Epithelial cell of proximal tubule (primary cell): ENCODE data around the gene NSD1. TPM values are rescaled to one million over a fixed set of nuclear protein-coding genes. Genes with fewer than 3 reads are reported as not detected.
"Not testable (repeated sequence)": the region's sequence is repeated elsewhere in the genome, so short reads cannot be mapped to it uniquely, and the experiment has no call there.

Experiments
- DNase-seq: peaks from one replicate; pipeline ENCODE4 v3.0.0-alpha.2; 2011; ENCODE audit warnings: low read depth
- H3K4me3 ChIP-seq: 2 replicates; pipeline ENCODE4 v1.5.1; 2011; ENCODE audit warnings: low read depth, mild to moderate bottlenecking, low read length
- CTCF ChIP-seq: conservative IDR thresholded peaks from 2 replicates; pipeline ENCODE4 v1.5.1; 2012; ENCODE audit warnings: low read depth, mild to moderate bottlenecking, low read length
- total RNA-seq: library from RNA; depleted of rRNA; stranded (reverse); fragments of >200 nt; gene quantifications from 2 replicates; pipeline ENCODE4 v1.2.3, GENCODE V29; 2015

The NSD1 gene
- total RNA-seq, 1 donor from 2014 or later: 30.6 TPM

GRCh38 chr5:177142098-177142611 is 8.6 kb downstream of the NSD1 start:
- no peak overlapping the region for H3K4me3 ChIP-seq

GRCh38 chr5:177142778-177143177 is 9.2 kb downstream of the NSD1 start:
- H3K4me3 ChIP-seq: no peak overlapping the region
- no peak for DNase-seq
- TF ChIP-seq CTCF: no peak

More at GRCh38 chr5:177142098-177142611, 8.6 kb downstream of the NSD1 start:
- TF ChIP-seq CTCF: no peak
- DNase-seq: no peak

GRCh38 chr5:177146891-177147638 is 13.5 kb downstream of the NSD1 start:
- DNase-seq: no peak
- TF ChIP-seq CTCF: no peak

GRCh38 chr5:177150061-177150460 is 16.5 kb downstream of the NSD1 start:
- DNase-seq, H3K4me3 ChIP-seq: not testable (repeated sequence)

More at GRCh38 chr5:177146891-177147638, 13.5 kb downstream of the NSD1 start:
- no peak overlapping the region for H3K4me3 ChIP-seq

- no peak overlapping the region for H3K4me3 ChIP-seq
- no peak for DNase-seq
- TF ChIP-seq CTCF: no peak
Observed at GRCh38 chr5:177154003-177154643, 20.6 kb downstream of the NSD1 start.

- H3K4me3 ChIP-seq: no peak overlapping the region
- DNase-seq: no peak
- no peak for TF ChIP-seq CTCF
Observed at GRCh38 chr5:177162379-177162778, 28.8 kb downstream of the NSD1 start.

GRCh38 chr5:177163500-177163899 is 29.9 kb downstream of the NSD1 start:
- no peak overlapping the region for H3K4me3 ChIP-seq
- no peak for DNase-seq
- no peak for TF ChIP-seq CTCF
